Adrenal gland (tissue), 19 donors: ENCODE results near the gene SLC35G3. TPM values are rescaled to one million over a fixed set of nuclear protein-coding genes. Genes with fewer than 3 reads are reported as not detected.
"Not testable (repeated sequence)": the region's sequence is repeated elsewhere in the genome, so short reads cannot be mapped to it uniquely, and the experiment has no call there.

ENCODE experiments used
- DNase-seq, 7 donors: peaks; one replicate each; pipeline ENCODE4 v3.0.0-alpha.2; 2019 to 2020
- H3K27ac ChIP-seq, 5 donors: fragments of 200-600 bp; sonication (generic) in 4 of 5; 1 replicate in 3 of 5; 2 replicates in 2 of 5; pipeline versions ENCODE4 v1.5.1 to v1.8.0; 2016 to 2020; ENCODE audit warnings: mild to moderate bottlenecking in 1 of 5
- H3K27me3 ChIP-seq: fragments of 200-600 bp; 2 replicates; pipeline ENCODE4 v1.8.0; 2021
- H3K36me3 ChIP-seq, 2 donors: fragments of 200-600 bp; replicated peaks in 1 of 2; 1 replicate in 1 of 2; 2 replicates in 1 of 2; pipeline versions ENCODE4 v1.5.1 to v1.8.0; 2018 to 2022
- H3K4me1 ChIP-seq, 2 donors: fragments of 200-600 bp; replicated peaks in 1 of 2; 1 replicate in 1 of 2; 2 replicates in 1 of 2; pipeline versions ENCODE4 v1.5.1 to v1.8.0; 2018 to 2021
- H3K4me3 ChIP-seq, 4 donors: fragments of 200-600 bp; sonication (generic) in 3 of 4; one replicate each; pipeline ENCODE4 v1.5.1; 2016 to 2018
- H3K9me3 ChIP-seq, 3 donors: fragments of 200-600 bp; sonication (generic) in 1 of 3; replicated peaks in 1 of 3; 1 replicate in 2 of 3; 2 replicates in 1 of 3; pipeline versions ENCODE4 v1.5.1 to v1.8.0; 2016 to 2021
- CTCF ChIP-seq, 6 experiments: fragments of 450-650 bp in 4 of 6; fragments of 200-600 bp in 2 of 6; sonication (generic) in 1 of 6; IDR thresholded peaks; 1 replicate in 5 of 6; 2 replicates in 1 of 6; pipeline versions ENCODE4 v1.5.1 to v1.8.0; 2016 to 2021; ENCODE audit warnings: antibody characterized with exemption in 6 of 6, mild to moderate bottlenecking in 2 of 6, moderate library complexity in 1 of 6
- POLR2A ChIP-seq, 2 donors: fragments of 450-650 bp; IDR thresholded peaks; one replicate each; pipeline ENCODE4 v1.6.1; 2017; ENCODE audit warnings: antibody characterized with exemption in 2 of 2, mild to moderate bottlenecking in 2 of 2, moderate library complexity in 1 of 2
- WGBS, 4 donors: extraction: QIAGEN DNeasy Blood & Tissue Kit in 2 of 4; methylation state at CpG; one replicate each; pipeline versions ENCODE4 v1.1.5 to v1.1.7; 2013 to 2017; 5-methylcytosine and 5-hydroxymethylcytosine counted together
- intact Hi-C, 2 donors: fragments of 100-400 bp; cut with DNase I; formaldehyde crosslinking; loops; one replicate each; pipeline versions ENCODE4 v1.14.1 to v1.15.0; 2022 to 2023
- long read RNA-seq, 10 donors: library from polyadenylated mRNA in 3 of 10; unstranded in 2 of 10; stranded (forward) in 1 of 10; transcript quantifications; one replicate each; pipeline ENCODE4 v2.0.0 and lab custom pipeline, GENCODE V29; 2021 to 2026
- polyA plus RNA-seq, 3 donors: library from polyadenylated mRNA; stranded (reverse); fragments of 200-250 nt in 2 of 3; fragments of 350-450 nt in 1 of 3; fragmentation: Illumina TruSeq in 1 of 3; extraction: RNeasy Lipid Tissue Mini Kit (QIAGEN cat#74804) in 1 of 3; gene quantifications; one replicate each; pipeline ENCODE4 v1.2.3, GENCODE V29; 2013 to 2014
- total RNA-seq, 9 donors: library from RNA; depleted of rRNA in 4 of 9; stranded (reverse); fragments of >200 nt in 4 of 9; fragments of 120-200 nt in 1 of 9; fragmentation: NEBNext Ultra II Directional in 1 of 9; extraction: Animal tissue kit (Norgen Biotek cat#: 25700) in 1 of 9; gene quantifications; one replicate each; pipeline versions ENCODE4 v1.1.0 to v1.2.4, GENCODE V29; 2013 to 2023
- donor health status: healthy with polysubstance abuse.
- donor health status: Bipolar disorder and iron deficiency.
- donor health status: DM: yes; HTN: yes; CAD: no.
- donor health status: DM: no; HTN: no; CAD: no.
- donor health status: DM: no; HTN: no; CAD: no.
- donor health status: DM: yes; HTN: yes; CAD: no.

SLC35G3 gene
- total RNA-seq (not detected), polyA plus RNA-seq (not detected)
- long read RNA-seq, donor 1 = 0 reads
- long read RNA-seq, donor 2 = 0 reads
- long read RNA-seq, donor 3, partial matches to known transcripts = 0 of 2 reads
- long read RNA-seq, donor 3, other reads (novel, unspliced or antisense) = 0 of 2 reads
- long read RNA-seq, donor 4 = 0 reads
- long read RNA-seq, donor 5 = 0 reads
- long read RNA-seq, donor 6 = 0 reads
- long read RNA-seq, donor 7 = 0 reads
- long read RNA-seq, donor 8, partial matches to known transcripts = 0 of 1 reads
- long read RNA-seq, donor 8, other reads (novel, unspliced or antisense) = 0 of 1 reads
- long read RNA-seq, donor 9 = 0 reads
- long read RNA-seq, donor 10, partial matches to known transcripts = 0 of 1 reads
- long read RNA-seq, donor 10, other reads (novel, unspliced or antisense) = 0 of 1 reads

GRCh38 chr17:35194001-35194400 lies at the start of gene SLC35G3:
Gene SLC35G3, minus strand, starts transcription at chr17:35194393. Its CDS starts 86 bp downstream, at chr17:35194307.
- intact Hi-C loops = not testable (repeated sequence)

GRCh38 chr17:35243561-35244340 lies 49.6 kb upstream of the SLC35G3 start:
- intact Hi-C loops = loop anchor here in 1 of 2 donors (10.0 kb wide), 1 partner anchor 191 kb away; the partner anchor contains the start of gene SLFN12
- H3K4me1 ChIP-seq = peaks cover 20 to 30% of the 10 kb centered on the region in 2 donors
- DNase-seq = peak; percentile 41 to 79 (median 67)
- H3K36me3 ChIP-seq = no peaks in the 10 kb centered on the region
- H3K27me3 ChIP-seq = no peaks in the 10 kb centered on the region
- H3K9me3 ChIP-seq = no peaks in the 10 kb centered on the region
- 4 to 8% (median 6%) methylated on average over 14 of the region's 14 CpGs for WGBS, 4 donors
- TF ChIP-seq POLR2A (IDR thresholded peaks at IDR 0.05) = peak in 1 of 2 donors; percentile 46
- no peak for TF ChIP-seq CTCF (IDR thresholded peaks at IDR 0.05)
- H3K4me3 ChIP-seq = peak overlapping the region; percentile 5 to 97 (median 76)
- H3K27ac ChIP-seq = peak overlapping the region; percentile 96 to 97 (median 97)

More at GRCh38 chr17:35194001-35194400, at the start of gene SLC35G3:
- H3K4me1 ChIP-seq, H3K27me3 ChIP-seq, H3K9me3 ChIP-seq, DNase-seq, H3K27ac ChIP-seq, H3K4me3 ChIP-seq, H3K36me3 ChIP-seq: not testable (repeated sequence)
- WGBS, 4 donors = 85 to 94% (median 90%) methylated on average over 9 to 12 of the region's 12 CpGs

GRCh38 chr17:35242805-35243560 lies 48.8 kb upstream of the SLC35G3 start, which contains the start of gene SLFN5:
Gene SLFN5, plus strand, starts transcription at chr17:35243072. Its CDS starts 15,619 bp downstream, at chr17:35258691.
- H3K9me3 ChIP-seq = no peaks in the 10 kb centered on the region
- 0 to 2% (median 0%) methylated on average over 23 to 44 of the region's 44 CpGs for WGBS, 4 donors
- intact Hi-C loops = loop anchor here in 1 of 2 donors (10.0 kb wide), 1 partner anchor 192 kb away; the partner anchor contains the start of gene SLFN12
- H3K4me1 ChIP-seq = peaks cover 20 to 30% of the 10 kb centered on the region in 2 donors
- H3K27ac ChIP-seq = peak within 1 kb of the TSS; percentile 96 to 97 (median 97)
- peak within 1 kb of the TSS; percentile 72 to 97 (median 76) for H3K4me3 ChIP-seq
- H3K36me3 ChIP-seq = no peaks in the 10 kb centered on the region
- no peaks in the 10 kb centered on the region for H3K27me3 ChIP-seq
- peak; percentile 94 to 99 (median 97) for DNase-seq
- TF ChIP-seq POLR2A (IDR thresholded peaks at IDR 0.05) (peak; percentile 94 to 97), CTCF (IDR thresholded peaks at IDR 0.05) (no peak)

GRCh38 chr17:35242158-35242804 lies 48.1 kb upstream of the SLC35G3 start:
- H3K4me1 ChIP-seq = peaks cover 20 to 30% of the 10 kb centered on the region in 2 donors
- H3K36me3 ChIP-seq = no peaks in the 10 kb centered on the region
- peak overlapping the region; percentile 62 to 78 (median 72) for H3K4me3 ChIP-seq
- WGBS, 4 donors = 1 to 3% (median 2%) methylated on average over 25 to 43 of the region's 43 CpGs
- DNase-seq = peak; percentile 59 to 81 (median 75)
- intact Hi-C loops = loop anchor here in 1 of 2 donors (10.0 kb wide), 1 partner anchor 193 kb away; the partner anchor contains the start of gene SLFN12
- H3K9me3 ChIP-seq = no peaks in the 10 kb centered on the region
- TF ChIP-seq CTCF (IDR thresholded peaks at IDR 0.05) (peak; percentile 8 to 55 (median 40)), POLR2A (IDR thresholded peaks at IDR 0.05) (no peak)
- H3K27ac ChIP-seq = peak overlapping the region; percentile 96 to 97 (median 97)
- no peaks in the 10 kb centered on the region for H3K27me3 ChIP-seq
